ENCODE results near the gene PTPRN2.
A peak's percentile ranks its signal among the peaks of the same experiment; 100 is the strongest.
"Not testable (repeated sequence)": the region's sequence is repeated elsewhere in the genome, so short reads cannot be mapped to it uniquely, and the experiment has no call there.

Gene PTPRN2

GRCh38 chr7:158241919-158242318 is 345.7 kb downstream of the PTPRN2 start:
- DNase-seq: no peak

GRCh38 chr7:158240801-158241200 is 346.8 kb downstream of the PTPRN2 start:
- no peak for DNase-seq

GRCh38 chr7:158239290-158239981 is 348.2 kb downstream of the PTPRN2 start:
- DNase-seq: no peak

- DNase-seq: no peak
Measured at GRCh38 chr7:158238616-158239289, 348.9 kb downstream of the PTPRN2 start.

GRCh38 chr7:158237672-158238335 is 349.8 kb downstream of the PTPRN2 start:
- peak; percentile 34 for DNase-seq

- DNase-seq: no peak
Measured at GRCh38 chr7:158236400-158236799, 351.2 kb downstream of the PTPRN2 start.

GRCh38 chr7:158235862-158236261 is 351.8 kb downstream of the PTPRN2 start:
- DNase-seq: no peak

GRCh38 chr7:158229945-158230344 is 357.7 kb downstream of the PTPRN2 start:
- no peak for DNase-seq

- no peak for DNase-seq
Measured at GRCh38 chr7:158228986-158229385, 358.6 kb downstream of the PTPRN2 start.

GRCh38 chr7:158228131-158228530 is 359.5 kb downstream of the PTPRN2 start:
- no peak for DNase-seq

- no peak for DNase-seq
Measured at GRCh38 chr7:158227258-158227984, 360.2 kb downstream of the PTPRN2 start.

GRCh38 chr7:158216198-158216597 is 371.4 kb downstream of the PTPRN2 start:
- DNase-seq: no peak

GRCh38 chr7:158209435-158209834 is 378.2 kb downstream of the PTPRN2 start:
- no peak for DNase-seq

- DNase-seq: no peak
Measured at GRCh38 chr7:158206341-158206740, 381.3 kb downstream of the PTPRN2 start.

- no peak for DNase-seq
Measured at GRCh38 chr7:158204453-158204852, 383.2 kb downstream of the PTPRN2 start.

- not testable (repeated sequence) for DNase-seq
Measured at GRCh38 chr7:158203948-158204347, 383.7 kb downstream of the PTPRN2 start.

GRCh38 chr7:158194365-158194900 is 393.2 kb downstream of the PTPRN2 start:
- DNase-seq: no peak

- no peak for DNase-seq
Measured at GRCh38 chr7:158193446-158193845, 394.2 kb downstream of the PTPRN2 start.

GRCh38 chr7:158192956-158193355 is 394.7 kb downstream of the PTPRN2 start:
- no peak for DNase-seq

GRCh38 chr7:158192184-158192835 is 395.3 kb downstream of the PTPRN2 start:
- no peak for DNase-seq

- no peak for DNase-seq
Measured at GRCh38 chr7:158191671-158192070, 396.0 kb downstream of the PTPRN2 start.

GRCh38 chr7:158190756-158191155 is 396.9 kb downstream of the PTPRN2 start:
- no peak for DNase-seq

GRCh38 chr7:158188676-158189075 is 398.9 kb downstream of the PTPRN2 start:
- no peak for DNase-seq

Data from NCI-H1417 treated with DMSO at 0.1 percent for 48 hours (cell line).